ENCODE results near the gene CHMP1A. TPM values are rescaled to one million over a fixed set of nuclear protein-coding genes. Genes with fewer than 3 reads are reported as not detected.

Gene CHMP1A
- total and polyA plus RNA-seq, 2 experiments from 2014 or later, result 42.3 to 81.9 TPM

- TF ChIP-seq STAT1 (IDR thresholded peaks at IDR 0.05; ENCODE audit: unreplicated experiment) (no peak), ZNF462 (CRISPR knock-in tag; IDR thresholded peaks at IDR 0.05) (no peak), ETS1 (IDR thresholded peaks at IDR 0.05) (no peak)
Measured at GRCh38 chr16:89639385-89639784, 18.1 kb downstream of the CHMP1A start (continued).

GRCh38 chr16:89638455-89638854 lies 19.1 kb downstream of the CHMP1A start:
- Mint-ChIP-seq H3K36me3 (ENCODE audit: low read depth) (no peaks in the 10 kb centered on the region), H3K4me1 (peaks cover 6% of the 10 kb centered on the region; the same call in 2 of the 3 replicates), H3K27me3 (ENCODE audit: insufficient read depth, low read depth, poor library complexity) (peaks cover 17% of the 10 kb centered on the region), H3K9me3 (no peaks in the 10 kb centered on the region), H3K27ac (no peak overlapping the region), H3K4me3 (no peak overlapping the region)
- no peaks in the 10 kb centered on the region for H3K27me3 ChIP-seq (ENCODE audit: insufficient read depth)
- H3K4me2 ChIP-seq, result no peak overlapping the region
- peaks cover 4% of the 10 kb centered on the region; the same call in 1 of the 2 replicates for H3F3A ChIP-seq (replicated peaks; ENCODE audit: low read depth)
- no peaks in the 10 kb centered on the region for H3K9me2 ChIP-seq (ENCODE audit: insufficient read depth)
- ATAC-seq (no peak), DNase-seq (ENCODE audit: low spot score) (no peak)
- 0 out of 2 replicates have a peak, but pooled peaks cover 3% of the 10 kb centered on the region for H4K20me1 ChIP-seq (replicated peaks; ENCODE audit: insufficient read depth)
- no peak overlapping the region for H2AFZ ChIP-seq
- no peaks in the 10 kb centered on the region for H3K4me1 ChIP-seq (ENCODE audit: insufficient read depth)
- no peaks in the 10 kb centered on the region for H3K36me3 ChIP-seq (ENCODE audit: insufficient read depth)
- no peak overlapping the region for H3K4me3 ChIP-seq
- H3K27ac ChIP-seq (ENCODE audit: low read depth), result no peak overlapping the region
- no peaks in the 10 kb centered on the region for H3K79me2 ChIP-seq (replicated peaks; ENCODE audit: insufficient read depth)
- no peak for TF ChIP-seq EZH2phosphoT487 (IDR thresholded peaks at IDR 0.05; ENCODE audit: unreplicated experiment)
- TF ChIP-seq REST (IDR thresholded peaks at IDR 0.05; ENCODE audit: unreplicated experiment), result no peak
- TF ChIP-seq CTCF (conservative IDR thresholded peaks at IDR 0.05; ENCODE audit: low read depth in 2 of 2), result no peak
- TF ChIP-seq ETS1 (IDR thresholded peaks at IDR 0.05), result no peak

All from GM23338 (cell line).